A549 (cell line): ENCODE measurements around the gene NFATC3. TPM values are rescaled to one million over a fixed set of nuclear protein-coding genes. Genes with fewer than 3 reads are reported as not detected.

Source experiments
- ATAC-seq, 2 experiments: fragments of 200-7000 bp in 1 of 2; fragments of >200 bp in 1 of 2; cut with Nextera tagmentation in 1 of 2; cut with Tn5 transposase in 1 of 2; 3 replicates each; pipeline versions ENCODE4 v1.8.0 to v1.9.1; 2018 to 2020; ENCODE audit warnings: mild to moderate bottlenecking in 1 of 2, moderate library complexity in 1 of 2
- CTCF ChIA-PET: fragments of 300-600 bp; sonication (Branson Sonifier 250); formaldehyde crosslinking; extraction: SDS; loops from one replicate; lab custom pipeline; 2021; ENCODE audit warnings: antibody characterized with exemption, inconsistent platforms; lab: Yijun Ruan, JAX
- POLR2A ChIA-PET: fragments of 350-600 bp; formaldehyde crosslinking; extraction: SDS; loops from one replicate; lab custom pipeline; 2021; ENCODE audit warnings: antibody characterized with exemption, inconsistent platforms; lab: Yijun Ruan, JAX
- DNase-seq, 2 experiments: peaks; one replicate each; pipeline versions ENCODE4 v3.0.0 to v3.0.0-alpha.2; 2011 to 2016; ENCODE audit warnings: low read depth in 1 of 2, low spot score in 1 of 2
- FAIRE-seq: peaks from 2 replicates; lab custom pipeline; 2011; peaks lifted over from hg19 to GRCh38; lab: Jason Lieb, UNC
- H3K27ac ChIP-seq, 2 experiments: fragments of >200 bp; sonication (Bioruptor Twin); formaldehyde crosslinking; 3 replicates each; pipeline ENCODE4 v1.5.1; 2016 to 2017
- H3K4me1 ChIP-seq: fragments of >200 bp; sonication (Bioruptor Twin); formaldehyde crosslinking; 3 replicates; pipeline ENCODE4 v1.6.1; 2016
- H3K4me2 ChIP-seq: fragments of >200 bp; sonication (Bioruptor Twin); formaldehyde crosslinking; 3 replicates; pipeline ENCODE4 v1.6.1; 2016
- H3K4me3 ChIP-seq: fragments of >200 bp; sonication (Bioruptor Twin); formaldehyde crosslinking; 3 replicates; pipeline ENCODE4 v1.5.1; 2016
- H3K9me3 ChIP-seq: fragments of >200 bp; sonication (Bioruptor Twin); formaldehyde crosslinking; 3 replicates; pipeline ENCODE4 v1.6.1; 2016
- BCL3 ChIP-seq: fragments of >200 bp; sonication (Bioruptor Twin); formaldehyde crosslinking; IDR thresholded peaks from 3 replicates; pipeline ENCODE4 v1.6.1; 2016
- CBX2 ChIP-seq: fragments of 200-600 bp; sonication (generic); IDR thresholded peaks from 2 replicates; pipeline ENCODE4 v1.6.1; 2016; ENCODE audit warnings: low read depth, mild to moderate bottlenecking, borderline replicate concordance
- CBX8 ChIP-seq: fragments of 200-600 bp; sonication (generic); IDR thresholded peaks from 2 replicates; pipeline ENCODE4 v1.6.1; 2016
- CEBPB ChIP-seq, 2 experiments: fragments of >200 bp in 1 of 2; sonication (Bioruptor Twin) in 1 of 2; formaldehyde crosslinking in 1 of 2; IDR thresholded peaks; 2 replicates each; pipeline ENCODE4 v1.6.1; 2012 to 2016
- CHD2 ChIP-seq: fragments of 150-350 bp; IDR thresholded peaks from 2 replicates; pipeline ENCODE4 v1.6.1; 2014; ENCODE audit warnings: low read length; ENCODE audit not compliant: partially characterized antibody
- CHD4 ChIP-seq: fragments of 200-600 bp; sonication (generic); IDR thresholded peaks from 2 replicates; pipeline ENCODE4 v1.6.1; 2016; ENCODE audit warnings: antibody characterized with exemption, mild to moderate bottlenecking, borderline replicate concordance
- CTCF ChIP-seq: fragments of >200 bp; sonication (Bioruptor Twin); formaldehyde crosslinking; IDR thresholded peaks from 3 replicates; pipeline ENCODE4 v1.5.1; 2016
- E2F6 ChIP-seq: IDR thresholded peaks from 2 replicates; pipeline ENCODE4 v1.6.1; 2012; ENCODE audit warnings: low read depth, borderline replicate concordance
- EHF ChIP-seq: fragments of 250-450 bp; sonication (Bioruptor Pico); IDR thresholded peaks from 2 replicates; pipeline ENCODE4 v1.5.0; 2020; ENCODE audit warnings: mild to moderate bottlenecking
- EP300 ChIP-seq, 2 experiments: fragments of >200 bp; sonication (Bioruptor Twin); formaldehyde crosslinking; IDR thresholded peaks; 2 replicates in 1 of 2; 3 replicates in 1 of 2; pipeline ENCODE4 v1.6.1; 2016 to 2017
- HDAC2 ChIP-seq: fragments of 200-600 bp; sonication (generic); IDR thresholded peaks from 2 replicates; pipeline ENCODE4 v1.6.1; 2016
- HES2 ChIP-seq: fragments of >200 bp; sonication (Bioruptor Twin); formaldehyde crosslinking; IDR thresholded peaks from 2 replicates; pipeline ENCODE4 v1.6.1; 2016
- HOXB5 ChIP-seq: fragments of 250-450 bp; sonication (Bioruptor Pico); IDR thresholded peaks from 2 replicates; pipeline ENCODE4 v1.5.0; 2020; ENCODE audit warnings: mild to moderate bottlenecking, moderate library complexity
- JUNB ChIP-seq: fragments of >200 bp; sonication (Bioruptor Twin); formaldehyde crosslinking; IDR thresholded peaks from 2 replicates; pipeline ENCODE4 v1.6.1; 2016
- MYC ChIP-seq: IDR thresholded peaks from 2 replicates; pipeline ENCODE4 v1.6.1; 2012; ENCODE audit warnings: mild to moderate bottlenecking, inconsistent platforms, low read length, improper control_type of control experiment, borderline replicate concordance
- NR3C1 ChIP-seq: fragments of >200 bp; sonication (Bioruptor Twin); formaldehyde crosslinking; IDR thresholded peaks from 3 replicates; pipeline ENCODE4 v1.6.1; 2017
- PBX3 ChIP-seq: IDR thresholded peaks from 2 replicates; pipeline ENCODE4 v1.6.1; 2012
- PHF8 ChIP-seq: fragments of 200-600 bp; sonication (generic); IDR thresholded peaks from 2 replicates; pipeline ENCODE4 v1.6.1; 2016; ENCODE audit warnings: low read depth, mild to moderate bottlenecking, antibody characterized with exemption, moderate library complexity, borderline replicate concordance
- RARB ChIP-seq: fragments of 250-450 bp; sonication (Bioruptor Pico); IDR thresholded peaks from 2 replicates; pipeline ENCODE4 v1.8.0; 2021; ENCODE audit warnings: mild to moderate bottlenecking, moderate library complexity
- SMC3 ChIP-seq: fragments of >200 bp; sonication (Bioruptor Twin); formaldehyde crosslinking; IDR thresholded peaks from 3 replicates; pipeline ENCODE4 v1.6.1; 2018; ENCODE audit warnings: inconsistent platforms
- TP53 ChIP-seq: fragments of 250-450 bp; sonication (Bioruptor Pico); IDR thresholded peaks from 2 replicates; pipeline ENCODE4 v1.5.0; 2021; ENCODE audit warnings: mild to moderate bottlenecking, moderate library complexity
- USF2 ChIP-seq: fragments of 450-650 bp; IDR thresholded peaks from 2 replicates; pipeline ENCODE4 v1.6.1; 2014; ENCODE audit warnings: antibody characterized with exemption
- ZFP36 ChIP-seq: fragments of 450-650 bp; IDR thresholded peaks from 2 replicates; pipeline ENCODE4 v1.6.1; 2014; ENCODE audit warnings: borderline replicate concordance; ENCODE audit not compliant: partially characterized antibody
- WGBS: methylation state at CpG from one replicate; pipeline ENCODE4 v1.1.6; 2017; ENCODE audit errors: missing lambda C conversion rate; 5-methylcytosine and 5-hydroxymethylcytosine counted together
- polyA plus RNA-seq, 4 experiments: library from polyadenylated mRNA; depleted of rRNA in 3 of 4; stranded (reverse); fragments of >200 nt; fragmentation: RNase III in 1 of 4; extraction: RNeasy Plus Mini Kit Qiagen cat#74134 plus additional on column Dnase treatment in 1 of 4; gene quantifications; 2 replicates in 3 of 4; 3 replicates in 1 of 4; pipeline ENCODE4 v1.2.3, GENCODE V29; 2011 to 2017

The NFATC3 gene
- polyA plus RNA-seq, 2 of the 4 experiments (the other 2 are of a cell fraction): 13.3 to 23.9 TPM

GRCh38 chr16:68146585-68146984, 61.4 kb downstream of the NFATC3 start:
- no peak overlapping the region for H3K27ac ChIP-seq
- no peaks in the 10 kb centered on the region for H3K9me3 ChIP-seq
- ATAC-seq: peak in 1 of 2 experiments; percentile 25; a peak in 1 of 6 replicates
- WGBS: 51% methylated on average over 2 of the region's 2 CpGs
- TF ChIP-seq ZFP36 (no peak), USF2 (no peak), MYC (no peak), CTCF (no peak), CEBPB (IDR thresholded peaks at IDR 0.05) (no peak), JUNB (no peak), PBX3 (no peak), NR3C1 (no peak), PHF8 (no peak), BCL3 (no peak), CHD4 (no peak), HDAC2 (no peak)
- DNase-seq: peak in 1 of 2 experiments; percentile 39
- ChIA-PET CTCF (no interaction called here), POLR2A (no interaction called here)
- peak overlapping the region; percentile 27; the same call in 2 of the 3 replicates for H3K4me2 ChIP-seq
- no peak for FAIRE-seq
- H3K4me1 ChIP-seq: peaks cover 31% of the 10 kb centered on the region
- H3K4me3 ChIP-seq: no peak overlapping the region

- H3K4me2 ChIP-seq: no peak overlapping the region; the same call in 2 of the 3 replicates
- no peak overlapping the region for H3K27ac ChIP-seq
- TF ChIP-seq CBX8: no peak
- TF ChIP-seq EP300 (IDR thresholded peaks at IDR 0.05): no peak
- no peak for TF ChIP-seq MYC
- TF ChIP-seq SMC3: no peak
- no peak for TF ChIP-seq HOXB5
- no peak for TF ChIP-seq CBX2
- TF ChIP-seq HES2: no peak
- TF ChIP-seq E2F6: no peak
- no peak for TF ChIP-seq CHD2
- no peak for TF ChIP-seq RARB (CRISPR knock-in tag)
- TF ChIP-seq EHF (CRISPR knock-in tag): no peak
- TF ChIP-seq HDAC2: no peak
- no peak for TF ChIP-seq BCL3
- no peak for TF ChIP-seq TP53
- ChIA-PET POLR2A (no interaction called here), CTCF (interaction anchor here (0.8 kb wide), 1 partner anchor 19 kb away, joined by 3 read pairs; no protein-coding TSS in a partner anchor)
- no peaks in the 10 kb centered on the region for H3K9me3 ChIP-seq
- no peak for ATAC-seq
- peaks cover 26% of the 10 kb centered on the region for H3K4me1 ChIP-seq
- FAIRE-seq: no peak
- no peak for DNase-seq
- no peak overlapping the region for H3K4me3 ChIP-seq
- 93% methylated on average over 1 of the region's 1 CpG for WGBS
Measured at GRCh38 chr16:68147444-68147843, 62.3 kb downstream of the NFATC3 start.
